HG02610 (cell line): Measurements from ENCODE around the gene FBXL12.
"Not testable (repeated sequence)": the region's sequence is repeated elsewhere in the genome, so short reads cannot be mapped to it uniquely, and the experiment has no call there.

Source experiments
- ATAC-seq: cut with Tn5 transposase; IDR thresholded peaks from one replicate; pipeline ENCODE4 v1.9.1; 2021; ENCODE audit warnings: mild to moderate bottlenecking, moderate library complexity; ENCODE audit not compliant: unreplicated experiment

Gene FBXL12

DNA sequence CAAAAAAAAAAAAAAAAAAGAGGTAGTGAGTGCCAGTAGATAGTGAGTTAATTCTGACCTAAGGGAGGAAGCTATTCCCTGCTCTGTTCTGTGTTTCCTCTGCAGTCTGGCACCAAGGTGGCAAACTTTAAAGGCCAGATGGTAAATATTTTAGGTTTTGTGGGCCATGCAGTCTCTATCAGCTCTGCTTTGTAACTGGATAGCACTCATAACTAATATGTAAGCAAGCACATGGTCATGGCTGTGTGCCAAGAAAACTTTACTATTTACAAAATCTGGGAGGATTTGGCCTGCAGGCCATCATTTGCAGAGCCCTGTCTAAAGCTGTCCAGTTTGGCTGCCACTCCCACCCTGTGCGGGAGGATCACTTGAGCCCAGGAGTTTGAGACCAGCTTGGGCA lies 20.5 kb upstream of the FBXL12 start:
- no peak for ATAC-seq

DNA sequence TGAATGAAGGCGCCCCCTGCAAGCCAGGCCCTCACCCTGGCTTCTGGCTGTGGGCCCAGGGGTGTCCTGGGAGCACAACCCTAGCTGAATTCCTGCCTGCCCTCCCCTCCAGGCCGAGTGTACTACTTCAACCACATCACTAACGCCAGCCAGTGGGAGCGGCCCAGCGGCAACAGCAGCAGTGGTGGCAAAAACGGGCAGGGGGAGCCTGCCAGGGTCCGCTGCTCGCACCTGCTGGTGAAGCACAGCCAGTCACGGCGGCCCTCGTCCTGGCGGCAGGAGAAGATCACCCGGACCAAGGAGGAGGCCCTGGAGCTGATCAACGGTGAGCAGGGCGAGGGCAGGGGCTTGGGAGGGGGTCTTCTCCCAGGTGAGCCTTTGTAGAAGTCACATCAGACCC lies 19.4 kb upstream of the FBXL12 start:
- ATAC-seq = no peak

- no peak for ATAC-seq
Measured at GRCh38 chr19:9836021-9836420, 17.1 kb upstream of the FBXL12 start.

DNA sequence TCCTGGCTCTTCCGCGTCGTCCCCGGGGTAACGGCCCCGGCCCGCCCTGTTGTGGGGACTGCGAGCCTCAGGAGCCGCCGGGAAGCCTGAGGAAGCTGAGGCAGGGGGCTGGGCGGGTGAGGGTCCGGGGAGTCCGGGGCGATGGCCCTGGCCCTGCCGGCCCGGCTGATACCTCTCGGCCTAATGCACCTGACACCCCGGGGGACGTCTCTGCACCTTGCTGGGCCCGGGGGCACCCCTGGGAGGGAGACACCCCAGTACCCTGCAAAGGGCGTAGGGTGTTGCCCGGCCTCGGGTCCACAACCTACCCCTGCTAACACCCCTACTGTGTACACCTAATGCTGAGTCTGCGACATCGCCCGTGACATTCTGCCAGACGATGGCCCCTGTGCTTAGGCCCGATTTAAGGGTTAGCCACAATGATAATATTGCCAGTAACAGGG lies 16.6 kb upstream of the FBXL12 start:
- ATAC-seq = peak; percentile 14

DNA sequence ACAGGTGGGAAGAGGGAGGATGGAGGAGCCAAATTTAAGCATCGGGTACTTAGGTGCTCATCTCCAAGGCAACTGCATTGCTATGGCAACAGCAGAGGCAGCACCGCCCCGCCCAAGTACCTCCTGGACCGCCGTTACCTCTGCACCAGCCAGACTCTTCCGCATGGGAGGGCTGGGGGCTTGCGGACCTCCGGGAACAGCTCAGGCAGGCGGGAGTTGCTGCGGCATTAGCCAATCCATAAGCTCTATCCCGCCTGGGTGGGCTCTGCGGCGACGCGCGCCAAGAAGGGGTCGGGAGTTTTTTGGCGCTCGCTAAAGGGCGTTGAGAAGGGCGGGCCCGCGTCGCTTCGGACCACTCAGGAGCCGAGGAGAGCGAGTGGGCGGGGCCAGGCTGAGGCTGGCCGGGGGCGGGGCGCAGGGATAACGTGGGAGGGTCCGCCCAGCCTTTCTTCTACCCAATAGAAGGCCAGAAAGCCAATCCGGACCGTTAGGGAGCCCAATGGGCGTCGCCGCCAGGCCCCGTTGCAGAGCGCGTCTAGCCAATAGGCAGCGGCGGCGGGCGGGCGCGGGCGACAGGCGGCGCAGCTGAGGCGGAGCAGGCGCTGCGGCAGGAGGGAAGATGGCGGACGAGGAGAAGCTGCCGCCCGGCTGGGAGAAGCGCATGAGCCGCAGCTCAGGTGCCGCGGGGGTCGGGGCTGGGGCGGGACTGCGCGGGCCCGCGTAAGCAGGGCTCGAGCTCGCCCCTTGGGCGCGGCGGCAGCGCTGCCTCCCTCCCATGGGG lies 16.0 kb upstream of the FBXL12 start, which contains the start of gene PIN1:
Gene PIN1, plus strand, starts transcription at position 593 of the 781 bp plus-strand sequence. Its CDS starts 27 bp downstream, at position 620.
- peak; percentile 97 for ATAC-seq

DNA sequence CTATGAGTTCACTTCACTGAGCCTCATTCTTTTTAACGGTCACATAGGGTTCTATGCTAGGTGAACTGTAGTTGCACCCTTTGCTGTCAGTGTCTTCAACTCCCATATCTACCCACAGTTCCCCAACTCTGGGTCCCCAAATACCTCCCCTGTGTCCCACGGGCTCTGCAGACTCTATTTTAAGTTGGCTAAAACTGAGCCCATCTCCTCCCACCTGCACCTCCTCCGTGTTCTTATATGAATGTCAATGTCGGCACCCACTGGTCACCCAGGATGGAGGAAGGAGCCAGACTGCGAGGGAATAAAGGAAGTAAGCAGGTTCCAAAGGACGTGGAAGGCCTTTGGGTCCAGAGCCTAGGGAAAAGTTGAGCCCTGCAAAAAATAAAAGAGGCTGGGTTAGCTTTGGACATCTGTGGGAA lies 15.4 kb upstream of the FBXL12 start:
- no peak for ATAC-seq

DNA sequence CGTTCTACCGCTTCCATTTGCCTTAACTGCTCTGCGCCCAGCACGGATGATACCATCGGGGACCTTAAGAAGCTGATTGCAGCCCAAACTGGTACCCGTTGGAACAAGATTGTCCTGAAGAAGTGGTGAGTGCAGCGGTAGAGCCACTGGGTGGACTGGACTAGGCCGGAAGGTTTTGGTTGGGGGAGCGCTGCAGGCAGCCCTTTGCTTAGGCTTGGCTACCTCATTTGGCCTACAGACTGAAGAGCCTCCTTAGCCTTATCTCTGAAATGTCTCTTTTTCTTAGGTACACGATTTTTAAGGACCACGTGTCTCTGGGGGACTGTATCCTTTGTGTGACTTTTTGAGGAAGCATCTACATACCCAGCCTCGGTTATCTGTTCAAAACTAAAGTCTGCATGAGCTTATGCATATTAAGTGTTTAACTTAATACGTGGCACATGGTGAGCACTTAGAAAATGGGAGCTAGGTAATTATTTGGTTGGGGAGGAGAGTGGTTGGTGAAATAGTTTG lies 9.7 kb upstream of the FBXL12 start:
- no peak for ATAC-seq

DNA sequence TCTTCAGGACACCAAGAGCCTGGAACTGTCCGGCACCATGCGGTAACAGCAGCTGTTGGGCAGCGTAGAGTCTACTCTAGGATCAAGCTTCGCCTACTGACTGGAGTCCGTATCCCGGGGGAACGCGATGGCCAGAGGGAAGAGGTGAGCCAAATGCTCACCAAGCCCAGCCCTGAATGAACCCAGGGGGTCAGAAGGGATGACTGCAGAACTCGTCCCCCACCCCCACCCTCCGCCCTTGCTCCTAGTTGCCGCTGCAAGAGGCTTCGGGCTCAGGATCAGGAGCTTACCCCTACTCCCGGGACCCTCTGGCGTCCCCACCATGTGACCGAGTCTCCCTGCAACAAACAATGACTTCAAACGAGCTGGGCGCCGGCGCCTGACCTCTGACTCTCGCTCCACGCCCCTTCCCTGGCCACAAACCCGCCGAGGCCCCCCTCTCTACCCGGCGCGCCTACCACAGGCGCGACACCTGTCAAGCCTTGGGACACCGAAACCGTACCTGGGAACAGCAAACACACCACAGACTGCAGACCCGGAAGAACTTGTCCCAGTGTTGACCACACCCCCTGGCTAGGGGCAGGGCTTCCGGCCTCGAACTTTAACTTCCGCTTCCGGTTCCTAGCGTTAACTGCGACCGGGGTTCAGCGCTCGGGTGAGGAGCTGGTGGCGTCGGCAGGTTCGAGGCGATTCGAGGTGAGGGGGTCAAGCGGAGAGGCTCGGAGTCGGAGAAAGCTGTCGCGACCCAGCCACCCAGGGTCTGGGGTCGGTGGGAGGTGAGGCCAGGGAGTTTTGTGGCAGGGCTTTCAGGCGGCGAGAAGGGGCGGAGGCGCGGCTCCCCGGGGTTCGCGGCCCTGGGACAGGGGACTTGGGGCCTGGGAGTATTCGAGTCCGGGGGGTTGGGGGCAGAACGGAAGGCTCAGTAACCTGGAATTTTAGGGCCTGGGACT lies 8.7 kb upstream of the FBXL12 start, which contains the start of gene UBL5:
Gene UBL5, plus strand, starts transcription at position 630 of the 950 bp plus-strand sequence. CDS start 420 bp downstream, outside the sequence.
- peak; percentile 80 for ATAC-seq

GRCh38 chr19:9823816-9824215 lies 4.9 kb upstream of the FBXL12 start:
- no peak for ATAC-seq

DNA sequence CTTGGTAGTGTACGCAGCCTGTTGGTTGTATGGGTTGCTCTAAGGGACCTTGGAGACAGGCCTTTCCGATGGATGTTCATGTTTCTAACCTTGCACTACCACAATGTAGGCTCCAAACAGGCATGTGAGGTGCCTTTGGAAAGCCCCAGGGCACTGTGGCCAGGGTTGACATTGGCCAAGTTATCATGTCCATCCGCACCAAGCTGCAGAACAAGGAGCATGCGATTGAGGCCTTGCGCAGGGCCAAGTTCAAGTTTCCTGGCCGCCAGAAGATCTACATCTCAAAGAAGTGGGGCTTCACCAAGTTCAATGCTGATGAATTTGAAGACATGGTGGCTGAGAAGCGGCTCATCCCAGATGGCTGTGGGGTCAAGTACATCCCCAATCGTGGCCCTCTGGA lies 1.2 kb upstream of the FBXL12 start:
- not testable (repeated sequence) for ATAC-seq

DNA sequence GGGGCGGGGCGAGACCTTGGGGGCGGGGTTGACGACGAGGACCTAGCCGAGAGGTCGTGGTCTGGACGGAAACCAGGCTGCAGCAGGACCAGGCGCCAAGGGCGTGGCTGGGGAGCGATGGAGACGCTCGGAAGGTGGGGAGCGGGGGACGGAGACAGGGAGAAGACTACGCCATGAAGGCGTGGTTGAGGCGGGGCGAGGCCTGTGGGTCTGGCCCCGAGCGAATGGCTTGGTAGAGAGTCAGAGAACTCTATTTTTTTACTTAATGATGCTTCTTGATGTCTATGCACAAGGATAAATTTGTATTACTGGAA lies 674 bp upstream of the FBXL12 start:
- no peak for ATAC-seq

GRCh38 chr19:9818175-9818733 lies 625 bp downstream of the FBXL12 start:
- no peak for ATAC-seq

GRCh38 chr19:9811139-9811538 lies 7.7 kb downstream of the FBXL12 start:
- no peak for ATAC-seq

DNA sequence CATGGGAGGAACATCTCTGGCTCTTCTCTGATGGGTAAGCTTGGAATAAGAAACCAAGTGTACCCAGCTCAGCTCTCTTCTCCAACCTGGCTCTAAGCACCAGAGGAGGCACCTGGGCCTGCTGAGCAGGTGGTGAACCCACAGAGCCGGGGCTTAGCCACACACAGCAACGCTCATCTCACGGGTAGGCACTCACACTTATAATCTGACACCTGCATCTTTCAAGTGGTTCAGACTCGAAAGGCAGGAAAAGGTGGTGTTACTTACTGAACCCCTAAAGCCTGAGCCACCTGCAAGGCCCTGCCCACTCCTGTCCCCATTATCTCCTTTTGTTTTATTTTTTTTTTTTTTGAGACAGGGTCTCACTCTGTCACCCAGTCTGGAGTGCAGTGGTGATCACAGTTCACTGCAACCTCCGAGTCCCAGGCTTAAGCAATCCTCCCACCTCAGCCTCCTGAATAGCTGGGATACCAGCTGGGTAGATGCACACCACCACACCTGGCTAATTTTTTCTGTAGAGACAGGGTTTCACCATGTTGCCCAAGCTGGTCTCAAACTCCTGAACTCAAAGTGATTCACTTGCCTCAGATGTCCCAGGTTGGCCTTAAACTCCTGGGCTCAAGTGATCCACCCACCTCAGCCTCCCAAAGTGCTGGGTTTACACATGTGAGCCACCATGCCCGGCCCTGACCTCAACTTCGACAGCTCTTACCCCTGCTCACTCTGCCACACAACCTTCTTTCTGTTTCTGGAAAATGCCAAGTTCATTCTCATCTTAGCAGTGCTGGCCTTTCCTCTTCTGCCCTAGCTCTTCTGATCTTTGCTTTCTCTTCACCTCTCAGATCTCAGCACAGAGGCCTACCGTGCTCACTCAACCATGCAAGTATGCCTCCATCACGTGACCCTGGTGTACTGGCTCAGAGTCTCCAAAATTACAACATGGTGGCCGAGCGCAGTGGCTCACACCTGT lies 9.7 kb downstream of the FBXL12 start:
- no peak for ATAC-seq

DNA sequence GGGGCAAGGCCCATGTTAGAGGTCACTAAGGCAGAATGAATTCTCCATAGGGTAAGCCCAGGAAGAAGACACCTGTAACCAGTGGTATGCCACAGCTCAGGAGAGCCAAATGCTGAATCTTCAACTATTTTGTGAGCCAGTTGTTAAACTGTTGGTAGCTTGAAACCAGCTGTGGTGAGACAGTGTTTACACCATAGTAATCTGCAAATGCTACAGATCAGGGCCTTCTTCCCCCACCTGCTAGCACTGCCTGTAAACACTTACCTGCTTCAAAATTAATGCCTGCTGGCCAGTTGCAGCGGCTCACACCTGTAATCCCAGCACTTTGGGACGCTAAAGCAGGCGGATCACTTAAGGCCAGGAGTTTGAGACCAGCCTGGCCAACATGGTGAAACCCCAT lies 12.1 kb downstream of the FBXL12 start:
- ATAC-seq = no peak

GRCh38 chr19:9801976-9802375 lies 16.9 kb downstream of the FBXL12 start:
- no peak for ATAC-seq

- no peak for ATAC-seq
Measured at GRCh38 chr19:9799162-9799561, 19.7 kb downstream of the FBXL12 start.

- ATAC-seq = no peak
Measured at GRCh38 chr19:9797871-9798270, 21.0 kb downstream of the FBXL12 start.

DNA sequence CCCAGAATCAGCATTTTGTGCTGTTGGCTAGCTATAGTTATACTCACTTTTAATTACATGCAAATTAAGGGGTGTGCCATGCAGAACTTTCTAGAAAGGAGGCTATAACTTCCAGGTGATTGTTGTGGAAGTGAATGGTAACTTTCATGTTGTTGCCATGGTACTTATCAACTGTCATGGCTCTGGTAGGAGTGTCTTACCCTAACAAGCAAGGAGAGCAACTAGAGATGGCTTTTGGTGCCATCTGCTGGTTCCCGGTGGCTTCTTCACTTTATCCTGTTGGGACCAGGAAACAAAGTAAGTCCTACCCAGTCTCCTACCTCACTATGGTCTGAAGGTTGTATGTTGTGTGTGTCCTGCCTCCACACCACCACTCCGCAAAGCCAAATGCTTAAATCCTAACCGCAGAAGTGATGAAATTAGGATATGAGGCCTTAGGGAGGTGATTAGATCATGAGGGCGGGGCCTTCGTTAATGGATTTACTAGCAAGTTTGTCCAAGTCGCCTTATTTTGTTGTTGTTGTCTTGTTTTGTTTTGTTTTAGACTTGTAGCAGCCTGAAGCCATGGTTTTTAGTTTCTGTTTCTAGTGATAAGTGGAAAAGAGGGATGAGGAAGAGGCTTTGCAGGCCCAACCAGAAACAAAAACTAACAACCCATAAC lies 22.6 kb downstream of the FBXL12 start:
- ATAC-seq = peak; percentile 49
